ENCODE data around the gene BRI3BP.

DNA sequence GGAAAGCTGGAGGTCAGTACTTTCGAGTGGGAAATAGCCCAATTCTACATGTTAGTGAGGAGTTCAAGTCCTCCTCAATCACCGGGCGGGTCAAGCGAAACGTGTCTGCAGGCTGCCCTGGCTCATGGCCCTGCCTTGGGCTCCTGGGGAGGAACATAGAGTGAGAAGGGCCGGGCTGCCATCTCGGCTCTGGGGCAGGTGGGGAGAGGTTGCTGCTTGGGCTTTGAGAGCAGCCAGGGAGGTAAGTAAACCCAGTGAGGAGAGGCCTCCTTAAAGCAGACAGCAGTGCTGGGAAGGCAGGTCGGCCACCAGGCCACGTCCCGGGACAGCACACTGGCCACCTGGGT is 47.0 kb upstream of the BRI3BP start:
- TF ChIP-seq CTCF (IDR thresholded peaks at IDR 0.05) (no peak), POLR2A (IDR thresholded peaks at IDR 0.05) (no peak)

Measured in body of pancreas (tissue), 4 donors.